Bronchial epithelial cell (primary cell): Measurements from ENCODE around the gene B3GALNT1. TPM values are rescaled to one million over a fixed set of nuclear protein-coding genes. Genes with fewer than 3 reads are reported as not detected.
A peak's percentile ranks its signal among the peaks of the same experiment; 100 is the strongest.

Experiments
- DNase-seq: peaks from one replicate; pipeline ENCODE4 v3.0.0-alpha.2; 2010; ENCODE audit warnings: low read depth
- FAIRE-seq: peaks from 2 replicates; lab custom pipeline; 2011; peaks lifted over from hg19 to GRCh38; lab: Jason Lieb, UNC
- H3K27me3 ChIP-seq: 2 replicates; pipeline ENCODE4 v1.5.1; 2011; ENCODE audit warnings: low read length; ENCODE audit not compliant: control insufficient read depth, insufficient read depth
- H3K36me3 ChIP-seq: 2 replicates; pipeline ENCODE4 v1.5.1; 2011; ENCODE audit warnings: low read length; ENCODE audit not compliant: control insufficient read depth, insufficient read depth
- H3K4me3 ChIP-seq: 2 replicates; pipeline ENCODE4 v1.5.1; 2011; ENCODE audit warnings: mild to moderate bottlenecking, low read depth, low read length, control low read depth
- CTCF ChIP-seq: IDR thresholded peaks from 2 replicates; pipeline ENCODE4 v1.5.1; 2011; ENCODE audit warnings: mild to moderate bottlenecking, moderate library complexity, low read length, control low read depth, inconsistent platforms; ENCODE audit not compliant: insufficient read depth, severe bottlenecking
- total RNA-seq: library from RNA; depleted of rRNA; stranded (reverse); fragments of >200 nt; gene quantifications from 2 replicates; pipeline ENCODE4 v1.2.1, GENCODE V29; 2014

Gene B3GALNT1
- total RNA-seq, 1 donor from 2014 or later = 7.4 TPM

DNA sequence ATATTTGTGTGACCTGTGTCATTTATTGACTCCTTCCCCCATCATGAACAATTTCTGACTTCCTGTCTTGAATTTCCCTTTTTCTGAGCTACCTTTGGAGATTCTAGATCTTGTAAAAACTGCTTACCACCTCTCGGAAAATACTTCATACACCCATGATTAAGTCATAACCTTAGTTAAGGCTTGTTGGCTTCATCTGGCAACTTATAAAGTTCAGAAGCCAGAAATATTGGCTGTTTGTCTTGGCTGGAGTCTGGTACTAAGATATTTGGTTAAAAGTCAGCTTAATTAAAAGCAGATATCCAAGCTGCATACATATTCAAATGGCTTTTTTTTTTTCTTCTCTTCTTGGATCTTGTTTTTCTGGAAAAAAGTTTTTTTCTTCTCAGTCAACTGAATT, 37.3 kb upstream of the B3GALNT1 start:
- no peak for FAIRE-seq
- TF ChIP-seq CTCF = no peak

GRCh38 chr3:161139686-161140085, 34.5 kb upstream of the B3GALNT1 start:
- FAIRE-seq (no peak), DNase-seq (peak; percentile 36)
- no peak for TF ChIP-seq CTCF
- Histone ChIP-seq H3K27me3 (no peaks in the 10 kb centered on the region), H3K36me3 (no peaks in the 10 kb centered on the region), H3K4me3 (no peak overlapping the region)

More for the DNA sequence above, 37.3 kb upstream of the B3GALNT1 start:
- H3K4me3 ChIP-seq = no peak overlapping the region
- H3K36me3 ChIP-seq = no peaks in the 10 kb centered on the region
- H3K27me3 ChIP-seq = no peaks in the 10 kb centered on the region
- no peak for DNase-seq

DNA sequence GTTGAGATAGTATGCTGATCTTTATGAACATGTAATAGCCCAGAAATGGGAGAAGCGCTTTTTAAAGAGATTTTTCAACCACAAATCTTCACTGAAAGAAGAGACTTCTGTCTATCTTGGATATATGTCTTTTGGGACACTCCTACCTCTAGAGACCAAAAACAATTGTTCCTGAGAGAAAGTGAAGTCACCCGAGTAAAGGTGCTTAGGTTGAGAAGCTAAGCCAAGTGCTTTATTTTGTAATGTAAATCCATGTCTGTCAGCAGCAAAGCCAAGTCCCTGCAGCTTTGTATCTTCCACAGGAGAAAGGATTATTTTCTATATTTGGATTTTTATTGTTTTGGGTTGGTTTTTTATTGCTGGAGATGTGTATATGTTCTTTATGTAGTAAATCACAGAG, 32.1 kb upstream of the B3GALNT1 start:
- Histone ChIP-seq H3K36me3 (no peaks in the 10 kb centered on the region), H3K27me3 (no peaks in the 10 kb centered on the region), H3K4me3 (no peak overlapping the region)
- no peak for TF ChIP-seq CTCF
- DNase-seq = no peak
- FAIRE-seq = no peak

- TF ChIP-seq CTCF = no peak
- H3K27me3 ChIP-seq = no peaks in the 10 kb centered on the region
- DNase-seq = no peak
- H3K36me3 ChIP-seq = no peaks in the 10 kb centered on the region
- H3K4me3 ChIP-seq = no peak overlapping the region
- no peak for FAIRE-seq
Measured at GRCh38 chr3:161132391-161132790, 27.2 kb upstream of the B3GALNT1 start.

DNA sequence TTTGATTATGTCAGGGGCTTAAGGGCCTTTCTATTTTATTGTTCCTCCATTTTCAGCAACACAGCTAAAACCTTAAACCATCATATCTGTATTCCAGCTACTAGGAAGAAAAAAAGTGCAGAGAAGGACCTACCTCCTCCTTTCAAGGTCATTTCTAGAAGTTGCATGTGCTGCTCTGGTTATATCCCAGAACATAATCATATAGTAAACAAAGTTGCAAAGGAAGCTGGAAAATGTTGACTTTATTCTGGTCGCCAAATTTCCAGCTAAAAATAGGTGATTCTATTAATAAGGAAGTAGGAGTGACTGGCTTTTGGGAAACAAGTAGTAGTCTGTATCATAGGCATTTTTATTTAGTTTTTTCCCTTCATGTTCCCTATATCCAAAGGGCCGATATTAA, 21.3 kb upstream of the B3GALNT1 start:
- no peak for TF ChIP-seq CTCF
- FAIRE-seq (no peak), DNase-seq (no peak)
- Histone ChIP-seq H3K36me3 (no peaks in the 10 kb centered on the region), H3K4me3 (no peak overlapping the region), H3K27me3 (no peaks in the 10 kb centered on the region)

- no peak for FAIRE-seq
- TF ChIP-seq CTCF = no peak
- H3K27me3 ChIP-seq = no peaks in the 10 kb centered on the region
Measured at GRCh38 chr3:161117646-161118045, 12.5 kb upstream of the B3GALNT1 start.

More at GRCh38 chr3:161117646-161118045, 12.5 kb upstream of the B3GALNT1 start:
- Histone ChIP-seq H3K4me3 (no peak overlapping the region), H3K36me3 (no peaks in the 10 kb centered on the region)
- no peak for DNase-seq
